Femur (tissue), 1 donor: Measurements from ENCODE around the gene TRIM29.
"Not testable (repeated sequence)": the region's sequence is repeated elsewhere in the genome, so short reads cannot be mapped to it uniquely, and the experiment has no call there.

Experiments used
- DNase-seq: peaks from one replicate; pipeline ENCODE4 v3.0.0-alpha.2; 2017

Gene TRIM29, protein sequence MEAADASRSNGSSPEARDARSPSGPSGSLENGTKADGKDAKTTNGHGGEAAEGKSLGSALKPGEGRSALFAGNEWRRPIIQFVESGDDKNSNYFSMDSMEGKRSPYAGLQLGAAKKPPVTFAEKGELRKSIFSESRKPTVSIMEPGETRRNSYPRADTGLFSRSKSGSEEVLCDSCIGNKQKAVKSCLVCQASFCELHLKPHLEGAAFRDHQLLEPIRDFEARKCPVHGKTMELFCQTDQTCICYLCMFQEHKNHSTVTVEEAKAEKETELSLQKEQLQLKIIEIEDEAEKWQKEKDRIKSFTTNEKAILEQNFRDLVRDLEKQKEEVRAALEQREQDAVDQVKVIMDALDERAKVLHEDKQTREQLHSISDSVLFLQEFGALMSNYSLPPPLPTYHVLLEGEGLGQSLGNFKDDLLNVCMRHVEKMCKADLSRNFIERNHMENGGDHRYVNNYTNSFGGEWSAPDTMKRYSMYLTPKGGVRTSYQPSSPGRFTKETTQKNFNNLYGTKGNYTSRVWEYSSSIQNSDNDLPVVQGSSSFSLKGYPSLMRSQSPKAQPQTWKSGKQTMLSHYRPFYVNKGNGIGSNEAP

GRCh38 chr11:120137611-120138521 lies at the start of gene TRIM29:
TSS of gene TRIM29 (minus strand) at chr11:120138113. CDS start at chr11:120138031, 82 bp downstream.
- no peak for DNase-seq

GRCh38 chr11:120186774-120187591 lies 49.1 kb upstream of the TRIM29 start:
- DNase-seq, result peak; percentile 87

DNA sequence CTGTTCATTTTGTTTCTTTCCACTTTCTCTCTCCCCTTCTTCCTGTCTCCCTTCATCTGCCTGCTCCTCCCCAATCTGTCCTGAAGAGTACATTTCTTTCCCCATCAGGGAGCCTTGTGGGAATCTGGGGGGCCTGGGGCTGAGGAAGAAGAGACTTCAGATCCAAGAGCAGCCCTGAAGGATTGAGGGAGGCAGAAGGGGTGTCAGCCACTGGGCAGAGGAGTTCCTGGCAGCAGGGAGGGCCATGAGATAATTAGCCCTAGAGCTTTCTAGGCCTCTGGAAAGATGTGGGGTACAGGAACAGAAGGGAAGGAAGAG lies 48.5 kb upstream of the TRIM29 start:
- no peak for DNase-seq

DNA sequence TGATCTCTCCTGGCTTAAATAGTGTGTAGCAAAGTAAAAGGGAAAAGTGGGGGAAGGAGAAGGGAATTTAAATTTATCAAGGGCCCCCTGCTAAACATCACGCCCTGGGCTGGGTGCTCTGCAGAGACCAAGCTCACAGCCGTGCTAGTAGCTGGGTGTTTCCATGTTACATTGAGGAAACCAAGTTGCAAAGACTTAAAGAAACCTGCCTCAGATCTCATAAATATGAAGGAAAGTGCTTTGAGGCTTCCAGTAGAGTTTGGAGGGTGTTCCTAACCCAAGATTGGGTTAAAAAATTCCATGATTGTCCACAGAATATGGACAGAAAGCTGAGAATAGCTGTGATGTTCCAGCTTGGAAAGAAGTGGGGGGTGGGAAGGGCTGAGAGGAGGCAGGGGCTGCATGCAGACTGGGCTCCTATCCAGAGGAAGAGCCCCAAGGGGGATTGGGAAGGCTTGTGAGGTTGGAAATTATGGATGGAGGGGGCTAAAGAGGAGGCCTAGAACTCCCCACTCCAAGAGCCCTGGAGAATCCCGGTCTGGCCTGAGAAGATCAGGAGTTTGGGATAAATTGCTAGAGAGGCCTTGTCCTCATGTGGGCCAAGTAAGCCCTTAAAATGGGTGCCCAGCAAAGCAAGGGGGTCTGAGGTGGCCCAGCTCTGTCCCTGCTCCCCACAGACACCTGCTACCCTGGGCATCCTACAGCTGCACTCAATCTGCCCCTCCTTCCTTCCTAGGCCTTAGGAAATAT lies 48.0 kb upstream of the TRIM29 start:
- DNase-seq, result peak; percentile 96

GRCh38 chr11:120184946-120185705 lies 47.2 kb upstream of the TRIM29 start:
- DNase-seq, result peak; percentile 87

GRCh38 chr11:120184371-120184945 lies 46.5 kb upstream of the TRIM29 start:
- no peak for DNase-seq

- DNase-seq, result no peak
Measured at GRCh38 chr11:120183701-120184141, 45.8 kb upstream of the TRIM29 start.

- DNase-seq, result no peak
Measured at GRCh38 chr11:120182790-120183491, 45.0 kb upstream of the TRIM29 start.

DNA sequence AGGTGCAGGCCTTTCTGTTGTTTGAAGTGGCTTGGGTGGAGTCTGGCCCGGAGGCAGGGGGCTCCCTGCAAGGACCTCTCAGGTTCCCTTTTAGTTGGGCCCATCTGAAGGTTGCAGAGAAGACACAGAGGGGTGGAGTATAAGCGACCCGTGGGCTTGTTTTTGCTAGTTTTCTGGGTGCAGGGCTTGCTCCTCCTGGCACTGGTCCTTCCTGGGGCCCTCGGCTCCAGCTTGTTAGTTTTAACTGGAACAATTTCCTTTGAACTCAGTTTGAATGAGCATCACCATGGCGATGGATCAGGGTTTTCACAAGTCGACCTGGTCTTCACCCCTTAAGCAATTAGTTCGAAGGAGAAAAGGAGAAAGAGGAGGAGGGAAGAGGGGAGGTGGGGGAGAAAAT lies 44.5 kb upstream of the TRIM29 start:
- no peak for DNase-seq

DNA sequence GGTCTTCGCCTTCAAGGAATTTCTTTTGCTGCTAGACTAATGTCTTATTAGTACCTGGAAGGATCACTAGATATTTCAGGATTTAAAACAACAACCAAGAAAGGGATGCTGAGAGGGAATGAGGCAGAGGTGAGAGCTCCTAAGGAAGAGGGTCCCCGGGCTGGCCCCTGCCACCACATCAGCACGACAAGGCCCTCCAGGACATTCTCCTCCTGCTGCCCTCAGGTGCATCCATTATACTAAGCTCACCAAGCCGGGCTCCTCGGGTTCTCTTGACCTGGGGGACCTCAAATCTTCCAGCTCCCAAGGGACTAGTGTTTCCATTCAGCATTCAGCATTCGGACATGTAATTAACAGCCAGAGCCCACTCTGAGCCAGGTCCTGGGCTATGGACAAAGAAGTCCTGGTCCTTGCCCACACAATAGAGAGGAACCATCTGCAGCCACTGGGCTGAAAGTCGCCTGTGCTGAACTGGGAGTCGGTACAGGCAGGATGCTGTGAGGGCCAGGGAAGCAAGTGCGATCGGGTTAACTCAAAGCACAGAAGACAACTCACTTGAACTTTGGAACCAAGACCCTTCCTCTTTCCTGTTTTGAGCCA lies 43.6 kb upstream of the TRIM29 start:
- DNase-seq, result no peak

GRCh38 chr11:120180551-120181232 lies 42.8 kb upstream of the TRIM29 start:
- no peak for DNase-seq

DNA sequence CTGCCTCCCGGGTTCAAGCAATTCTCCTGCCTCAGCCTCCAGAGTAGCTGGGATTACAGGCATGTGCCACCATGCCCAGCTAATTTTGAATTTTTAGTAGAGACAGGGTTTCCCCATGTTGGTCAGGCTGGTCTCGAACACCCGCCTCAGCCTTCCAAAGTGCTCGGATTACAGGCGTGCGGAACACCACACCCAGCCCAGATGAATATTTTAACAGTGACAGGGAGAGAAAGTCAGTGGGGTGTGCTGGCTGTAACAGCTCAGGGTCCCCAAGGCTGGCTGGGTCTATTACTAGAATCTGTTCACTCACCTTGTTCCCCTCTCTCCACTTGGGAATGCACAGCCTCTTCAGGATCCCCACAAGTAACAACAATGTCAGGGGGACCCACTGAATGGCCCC lies 42.1 kb upstream of the TRIM29 start:
- DNase-seq, result not testable (repeated sequence)

- DNase-seq, result peak; percentile 24
Measured at GRCh38 chr11:120179057-120179672, 41.3 kb upstream of the TRIM29 start.

GRCh38 chr11:120178561-120179056 lies 40.7 kb upstream of the TRIM29 start:
- peak; percentile 50 for DNase-seq

GRCh38 chr11:120174866-120175265 lies 37.0 kb upstream of the TRIM29 start:
- DNase-seq, result no peak

GRCh38 chr11:120173807-120174206 lies 35.9 kb upstream of the TRIM29 start:
- DNase-seq, result peak; percentile 35

- peak; percentile 30 for DNase-seq
Measured at GRCh38 chr11:120173019-120173705, 35.2 kb upstream of the TRIM29 start.
